NT2/D1 (cell line): ENCODE results near the gene TBX22.
"Not testable (repeated sequence)": the region's sequence is repeated elsewhere in the genome, so short reads cannot be mapped to it uniquely, and the experiment has no call there.

Experiments
- SUZ12 ChIP-seq: IDR thresholded peaks from 2 replicates; pipeline ENCODE4 v1.6.1; 2011; ENCODE audit not compliant: insufficient read length, insufficient read depth; ENCODE audit errors: extremely low read depth
- YY1 ChIP-seq: IDR thresholded peaks from 2 replicates; pipeline ENCODE4 v1.6.1; 2011; ENCODE audit not compliant: insufficient read length, insufficient read depth

DNA sequence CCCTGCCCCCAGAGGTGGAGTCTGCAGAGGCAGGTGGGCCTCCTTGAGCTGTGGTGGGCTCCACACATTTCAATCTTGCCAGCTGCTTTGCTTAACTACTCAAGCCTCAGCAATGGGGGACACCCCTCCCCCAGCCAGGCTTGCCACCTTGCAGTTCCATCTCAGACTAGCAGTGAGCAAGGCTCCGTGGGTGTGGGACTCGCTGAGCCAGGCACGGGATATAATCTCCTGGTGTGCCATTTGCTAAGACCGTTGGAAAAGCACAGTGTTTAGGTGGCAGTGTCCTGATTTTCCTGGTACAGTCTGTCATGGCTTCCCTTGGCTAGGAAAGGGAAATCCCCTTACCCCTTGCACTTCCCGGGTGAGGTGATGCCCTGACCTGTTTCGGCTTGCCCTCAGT, 51.6 kb downstream of the TBX22 start:
- TF ChIP-seq YY1, SUZ12: not testable (repeated sequence)
